ENCODE measurements around the gene ZNF10. TPM values are rescaled to one million over a fixed set of nuclear protein-coding genes. Genes with fewer than 3 reads are reported as not detected.

ZNF10 gene
- polyA plus RNA-seq, 4 donors, result 19.2 to 24.8 (median 21.3) TPM

DNA sequence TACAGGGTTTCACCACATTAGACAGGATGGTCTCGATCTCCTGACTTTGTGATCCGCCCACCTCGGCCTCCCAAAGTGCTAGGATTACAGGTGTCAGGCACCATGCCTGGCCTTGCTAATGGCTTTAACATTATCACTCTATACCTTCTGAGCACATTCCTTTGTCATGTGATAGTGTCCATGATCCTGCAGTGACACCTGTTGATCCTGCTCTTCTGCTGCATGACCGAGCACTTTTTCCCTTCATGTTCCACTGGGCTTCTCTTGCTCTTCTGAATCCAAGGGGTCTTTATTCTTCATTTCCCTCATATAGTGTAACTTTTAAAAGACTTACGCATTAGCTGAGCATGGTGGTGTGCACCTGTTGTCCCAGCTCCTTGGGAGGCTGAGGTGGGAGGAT, 62.4 kb downstream of the ZNF10 start:
- DNase-seq (ENCODE audit: low read depth in 4 of 4, low spot score in 3 of 4), result no peak

DNA sequence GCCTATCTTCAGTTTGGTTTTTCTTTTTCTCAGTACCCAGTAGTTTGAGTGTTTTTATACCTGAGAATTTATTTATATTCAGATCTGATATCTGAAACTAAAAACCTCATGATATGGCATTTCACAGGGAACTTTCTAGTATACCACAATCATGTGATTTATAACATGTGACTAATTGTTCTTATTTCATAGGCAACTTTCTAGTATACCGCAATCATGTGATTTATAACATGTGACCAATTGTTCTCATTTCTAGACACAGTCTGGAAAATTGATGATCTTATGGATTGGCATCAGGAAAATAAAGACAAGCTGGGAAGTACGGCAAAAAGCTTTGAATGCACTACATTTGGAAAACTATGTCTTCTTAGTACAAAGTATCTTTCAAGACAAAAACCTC, 71.5 kb downstream of the ZNF10 start:
- DNase-seq (ENCODE audit: low read depth in 4 of 4, low spot score in 3 of 4), result no peak

- no peak for DNase-seq (ENCODE audit: low read depth in 4 of 4, low spot score in 3 of 4)
These were observed 72.3 kb downstream of the ZNF10 start for GRCh38 chr12:133202493-133203343.

- no peak for DNase-seq (ENCODE audit: low read depth in 4 of 4, low spot score in 3 of 4)
These were observed 73.2 kb downstream of the ZNF10 start for GRCh38 chr12:133203344-133204263.

DNA sequence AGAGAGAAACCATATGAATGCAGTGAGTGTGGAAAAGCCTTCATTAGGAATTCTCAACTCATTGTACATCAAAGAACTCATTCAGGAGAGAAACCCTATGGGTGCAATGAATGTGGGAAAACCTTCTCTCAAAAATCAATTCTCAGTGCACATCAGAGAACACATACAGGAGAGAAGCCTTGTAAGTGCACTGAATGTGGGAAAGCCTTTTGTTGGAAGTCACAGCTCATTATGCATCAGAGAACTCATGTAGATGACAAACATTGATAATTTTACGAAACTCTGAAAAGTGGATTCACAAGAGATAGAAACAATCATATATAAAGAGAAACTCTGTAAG, 73.8 kb downstream of the ZNF10 start:
- no peak for DNase-seq (ENCODE audit: low read depth in 4 of 4, low spot score in 3 of 4)

- no peak for DNase-seq (ENCODE audit: low read depth in 4 of 4, low spot score in 3 of 4)
These were observed 76.0 kb downstream of the ZNF10 start for GRCh38 chr12:133206390-133206789.

Other genes starting within 250 kb of the ZNF10 start
- 10 to 100 TPM; 19.4 to 24.0 (median 21.2) TPM for gene CHFR, start 243.0 kb upstream of the ZNF10 start, polyA plus RNA-seq (ENCODE audit: insufficient read length in 4 of 4)
- gene ZNF605, start 174.3 kb upstream of the ZNF10 start, polyA plus RNA-seq (ENCODE audit: insufficient read length in 4 of 4), result 10 to 100 TPM; 18.5 to 28.2 (median 27.8) TPM
- gene ZNF26, start 144.3 kb upstream of the ZNF10 start, polyA plus RNA-seq (ENCODE audit: insufficient read length in 4 of 4), result 10 to 100 TPM; 10.7 to 14.2 (median 12.4) TPM
- gene ZNF84, start 93.1 kb upstream of the ZNF10 start, polyA plus RNA-seq (ENCODE audit: insufficient read length in 4 of 4), result 10 to 100 TPM; 55.7 to 81.0 (median 72.7) TPM
- gene ZNF140, start 49.7 kb upstream of the ZNF10 start, polyA plus RNA-seq (ENCODE audit: insufficient read length in 4 of 4), result 10 to 100 TPM; 35.9 to 45.1 (median 44.2) TPM
- gene ZNF891, start 353 bp upstream of the ZNF10 start, polyA plus RNA-seq (ENCODE audit: insufficient read length in 4 of 4), result 1 to 10 TPM; 3.5 to 4.4 (median 3.7) TPM
- gene ZNF268, start 50.9 kb downstream of the ZNF10 start, polyA plus RNA-seq (ENCODE audit: insufficient read length in 4 of 4), result 10 to 100 TPM; 28.9 to 41.5 (median 37.3) TPM
- not detected for gene ANHX, start 105.2 kb downstream of the ZNF10 start, polyA plus RNA-seq (ENCODE audit: insufficient read length in 4 of 4)

Data from right renal pelvis (tissue), 4 donors.